ENCODE results near the gene SLC2A4.

The SLC2A4 gene

DNA sequence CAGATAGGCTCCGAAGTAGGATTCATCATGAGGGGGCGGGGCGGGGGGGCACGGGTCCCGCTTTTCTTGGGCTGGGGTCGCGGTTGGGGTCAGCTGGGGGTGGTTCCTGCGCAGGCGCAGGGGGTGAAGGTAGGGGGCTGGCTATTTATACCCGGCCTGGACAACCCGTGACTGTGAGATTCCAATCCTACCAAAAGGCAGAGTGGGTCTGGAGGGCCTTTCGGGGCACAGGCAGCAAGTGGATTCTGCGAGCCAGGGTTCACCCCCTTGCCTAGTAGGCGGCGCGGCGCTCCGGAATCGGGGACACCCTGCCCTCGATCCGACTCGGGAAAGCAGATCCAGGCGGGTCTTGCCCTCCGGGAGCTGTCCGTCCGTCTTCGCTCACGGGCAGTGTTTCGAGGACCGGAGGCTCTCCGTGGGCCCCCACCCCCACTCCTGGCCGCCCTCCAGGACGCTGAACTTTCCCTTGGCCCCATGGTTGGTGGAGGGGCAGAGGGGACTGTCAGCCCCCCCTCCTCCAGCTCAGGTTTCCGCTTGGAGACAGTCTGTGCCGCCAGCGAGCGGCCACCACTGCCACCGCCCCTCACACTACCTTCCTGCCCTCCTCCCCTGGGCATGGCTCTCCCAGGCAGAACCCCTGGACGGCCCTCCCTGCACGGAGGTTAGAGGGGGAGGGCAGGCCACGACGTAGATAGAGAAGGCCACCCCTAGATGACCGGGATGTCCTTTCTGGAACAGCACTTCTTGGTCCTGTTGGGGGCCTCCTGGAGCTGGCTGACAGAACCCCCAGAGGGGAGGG, 634 bp downstream of the SLC2A4 start:
- Histone ChIP-seq H3K9me3 (ENCODE audit: control insufficient read depth, low read length) (no peaks in the 10 kb centered on the region), H3K36me3 (ENCODE audit: control insufficient read depth, insufficient read depth, low read length) (no peaks in the 10 kb centered on the region), H3K4me1 (ENCODE audit: control insufficient read depth, insufficient read depth, low read length, poor library complexity, severe bottlenecking) (peaks cover 3% of the 10 kb centered on the region), H3K4me3 (ENCODE audit: extremely low read depth, insufficient read depth, low read length, poor library complexity, severe bottlenecking) (peak overlapping the region; percentile 46), H3K27ac (ENCODE audit: low read depth, low read length, severe bottlenecking) (no peak overlapping the region)
- 2 to 6% methylated on average over 27 to 30 of the region's 43 CpGs for WGBS, 2 experiments (ENCODE audit: insufficient coverage in 2 of 2)

DNA sequence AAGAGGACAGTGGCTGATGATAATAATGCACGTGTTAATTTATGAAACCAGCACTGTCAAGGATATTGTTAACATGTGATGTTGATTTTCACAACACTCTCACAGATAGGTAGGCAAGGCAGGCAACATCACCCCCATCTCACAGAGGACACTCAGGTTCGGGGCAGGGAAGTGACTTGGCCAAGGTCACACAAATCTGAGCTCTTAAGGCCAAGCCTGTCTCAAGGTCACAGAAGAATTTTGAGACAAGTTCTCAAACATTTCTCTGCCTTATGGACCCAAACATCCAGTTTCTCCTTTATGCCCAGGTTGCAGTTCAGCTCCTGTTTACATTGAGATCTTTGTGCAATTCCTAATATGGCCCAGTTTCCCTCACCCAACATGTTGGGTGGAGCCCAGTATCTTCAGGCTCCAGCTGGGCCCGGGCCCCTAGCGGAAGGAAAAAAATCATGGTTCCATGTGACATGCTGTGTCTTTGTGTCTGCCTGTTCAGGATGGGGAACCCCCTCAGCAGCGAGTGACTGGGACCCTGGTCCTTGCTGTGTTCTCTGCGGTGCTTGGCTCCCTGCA, 1.3 kb downstream of the SLC2A4 start:
- H3K4me1 ChIP-seq (ENCODE audit: control insufficient read depth, insufficient read depth, low read length, poor library complexity, severe bottlenecking) = peaks cover 3% of the 10 kb centered on the region

GRCh38 chr17:7283471-7284216, 2.1 kb downstream of the SLC2A4 start:
- no peak overlapping the region for H3K4me3 ChIP-seq (ENCODE audit: extremely low read depth, insufficient read depth, low read length, poor library complexity, severe bottlenecking)
- no peaks in the 10 kb centered on the region for H3K9me3 ChIP-seq (ENCODE audit: control insufficient read depth, low read length)
- no peaks in the 10 kb centered on the region for H3K36me3 ChIP-seq (ENCODE audit: control insufficient read depth, insufficient read depth, low read length)
- H3K4me1 ChIP-seq (ENCODE audit: control insufficient read depth, insufficient read depth, low read length, poor library complexity, severe bottlenecking) = peaks cover 3% of the 10 kb centered on the region
- WGBS, 2 experiments (ENCODE audit: insufficient coverage in 2 of 2) = 90 to 96% methylated on average over 5 to 17 of the region's 18 CpGs
- no peak overlapping the region for H3K27ac ChIP-seq (ENCODE audit: low read depth, low read length, severe bottlenecking)

More for the DNA sequence above, 1.3 kb downstream of the SLC2A4 start:
- no peak overlapping the region for H3K27ac ChIP-seq (ENCODE audit: low read depth, low read length, severe bottlenecking)
- no peaks in the 10 kb centered on the region for H3K36me3 ChIP-seq (ENCODE audit: control insufficient read depth, insufficient read depth, low read length)
- peak overlapping the region; percentile 46 for H3K4me3 ChIP-seq (ENCODE audit: extremely low read depth, insufficient read depth, low read length, poor library complexity, severe bottlenecking)
- 89 to 98% methylated on average over 5 to 6 of the region's 6 CpGs for WGBS, 2 experiments (ENCODE audit: insufficient coverage in 2 of 2)
- no peaks in the 10 kb centered on the region for H3K9me3 ChIP-seq (ENCODE audit: control insufficient read depth, low read length)

DNA sequence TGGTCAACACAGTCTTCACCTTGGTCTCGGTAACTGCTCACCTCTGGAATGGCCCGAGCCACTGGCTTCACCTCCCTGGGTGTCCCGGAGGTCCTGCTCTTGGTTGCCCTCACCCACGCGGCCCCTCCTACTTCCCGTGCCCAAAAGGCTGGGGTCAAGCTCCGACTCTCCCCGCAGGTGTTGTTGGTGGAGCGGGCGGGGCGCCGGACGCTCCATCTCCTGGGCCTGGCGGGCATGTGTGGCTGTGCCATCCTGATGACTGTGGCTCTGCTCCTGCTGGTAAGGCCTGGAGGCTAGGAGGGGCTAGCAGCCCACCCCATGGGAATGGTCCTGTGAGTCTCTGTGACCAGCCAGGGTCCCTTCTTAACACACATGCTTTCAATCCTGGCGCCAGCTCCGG, 3.4 kb downstream of the SLC2A4 start:
- Histone ChIP-seq H3K36me3 (ENCODE audit: control insufficient read depth, insufficient read depth, low read length) (no peaks in the 10 kb centered on the region), H3K4me1 (ENCODE audit: control insufficient read depth, insufficient read depth, low read length, poor library complexity, severe bottlenecking) (peaks cover 3% of the 10 kb centered on the region), H3K27ac (ENCODE audit: low read depth, low read length, severe bottlenecking) (no peak overlapping the region), H3K4me3 (ENCODE audit: extremely low read depth, insufficient read depth, low read length, poor library complexity, severe bottlenecking) (no peak overlapping the region), H3K9me3 (ENCODE audit: control insufficient read depth, low read length) (no peaks in the 10 kb centered on the region)
- WGBS, 2 experiments (ENCODE audit: insufficient coverage in 2 of 2) = 92 to 93% methylated on average over 7 to 16 of the region's 16 CpGs

GRCh38 chr17:7285679-7286078, 4.2 kb downstream of the SLC2A4 start:
- Histone ChIP-seq H3K4me1 (ENCODE audit: control insufficient read depth, insufficient read depth, low read length, poor library complexity, severe bottlenecking) (peaks cover 3% of the 10 kb centered on the region), H3K4me3 (ENCODE audit: extremely low read depth, insufficient read depth, low read length, poor library complexity, severe bottlenecking) (no peak overlapping the region), H3K27ac (ENCODE audit: low read depth, low read length, severe bottlenecking) (no peak overlapping the region), H3K36me3 (ENCODE audit: control insufficient read depth, insufficient read depth, low read length) (no peaks in the 10 kb centered on the region), H3K9me3 (ENCODE audit: control insufficient read depth, low read length) (no peaks in the 10 kb centered on the region)
- WGBS, 2 experiments (ENCODE audit: insufficient coverage in 2 of 2) = 94 to 96% methylated on average over 10 of the region's 12 CpGs

DNA sequence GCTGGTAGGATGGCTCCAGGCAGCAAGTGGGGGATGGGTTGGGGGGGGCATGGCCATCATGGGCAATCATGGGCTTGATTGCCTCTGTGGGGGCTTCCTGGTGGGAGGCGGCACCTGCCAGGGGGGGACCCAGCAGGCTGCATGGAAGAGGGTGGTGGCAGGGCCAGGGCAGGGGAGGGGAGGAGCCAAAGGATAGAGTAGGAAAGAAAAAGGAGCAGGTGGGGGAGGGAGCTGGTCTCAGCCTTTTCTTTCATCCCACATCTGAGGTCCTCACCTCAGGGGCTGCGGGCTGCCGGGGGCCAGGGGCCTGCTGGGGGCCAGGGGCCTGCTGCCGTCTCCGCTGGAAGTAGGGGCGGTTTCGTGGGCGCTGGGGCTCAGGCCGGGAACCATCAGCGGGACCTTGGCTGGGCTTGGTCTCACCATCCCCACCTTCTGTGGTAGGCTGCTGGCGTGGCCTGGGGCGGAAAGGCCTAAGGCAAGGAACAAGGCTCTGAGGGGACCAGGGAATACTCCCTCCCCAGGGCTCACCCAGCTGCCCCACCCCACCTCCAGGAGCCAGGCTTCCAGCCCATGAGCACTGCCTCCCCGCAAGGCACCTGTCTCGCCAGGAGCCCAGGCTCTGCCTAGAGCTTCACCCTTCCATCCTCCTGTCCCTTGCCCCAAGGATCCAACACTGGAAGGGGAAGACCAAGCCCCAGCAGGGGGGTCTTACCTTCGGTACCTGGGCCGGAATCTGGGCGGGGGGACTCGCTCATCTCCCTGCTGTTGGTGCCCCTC, 7.9 kb downstream of the SLC2A4 start:
- Histone ChIP-seq H3K9me3 (ENCODE audit: control insufficient read depth, low read length) (no peaks in the 10 kb centered on the region), H3K36me3 (ENCODE audit: control insufficient read depth, insufficient read depth, low read length) (no peaks in the 10 kb centered on the region), H3K27ac (ENCODE audit: low read depth, low read length, severe bottlenecking) (no peak overlapping the region), H3K4me1 (ENCODE audit: control insufficient read depth, insufficient read depth, low read length, poor library complexity, severe bottlenecking) (no peaks in the 10 kb centered on the region), H3K4me3 (ENCODE audit: extremely low read depth, insufficient read depth, low read length, poor library complexity, severe bottlenecking) (no peak overlapping the region)
- 88 to 90% methylated on average over 9 to 14 of the region's 18 CpGs for WGBS, 2 experiments (ENCODE audit: insufficient coverage in 2 of 2)

GRCh38 chr17:7290166-7290565, 8.6 kb downstream of the SLC2A4 start:
- no peak overlapping the region for H3K4me3 ChIP-seq (ENCODE audit: extremely low read depth, insufficient read depth, low read length, poor library complexity, severe bottlenecking)
- H3K36me3 ChIP-seq (ENCODE audit: control insufficient read depth, insufficient read depth, low read length) = no peaks in the 10 kb centered on the region
- no peaks in the 10 kb centered on the region for H3K9me3 ChIP-seq (ENCODE audit: control insufficient read depth, low read length)
- H3K27ac ChIP-seq (ENCODE audit: low read depth, low read length, severe bottlenecking) = no peak overlapping the region
- 93 to 98% methylated on average over 9 to 18 of the region's 19 CpGs for WGBS, 2 experiments (ENCODE audit: insufficient coverage in 2 of 2)
- no peaks in the 10 kb centered on the region for H3K4me1 ChIP-seq (ENCODE audit: control insufficient read depth, insufficient read depth, low read length, poor library complexity, severe bottlenecking)

DNA sequence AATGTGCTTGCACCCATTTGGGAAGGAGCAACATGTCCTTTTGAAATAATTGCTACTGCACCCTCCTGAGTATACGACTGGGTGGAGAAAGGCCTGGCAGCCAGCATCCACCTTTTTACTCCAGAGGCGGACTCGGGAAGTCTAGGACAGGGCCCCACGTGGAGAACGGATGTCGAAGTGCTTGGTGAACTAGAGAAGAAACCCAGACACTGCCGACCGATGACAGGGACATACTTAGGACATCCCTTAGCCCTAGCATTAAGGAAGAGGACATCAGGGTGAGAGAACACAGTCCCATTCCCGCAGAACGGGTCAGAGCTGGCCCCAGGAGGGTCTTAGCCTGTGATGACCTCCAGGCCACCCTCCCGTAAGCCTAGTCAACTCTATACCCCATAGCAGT, 9.2 kb downstream of the SLC2A4 start:
- whole genome bisulfite sequencing, 2 experiments (ENCODE audit: insufficient coverage in 2 of 2) = 92 to 93% methylated on average over 9 to 11 of the region's 11 CpGs
- Histone ChIP-seq H3K9me3 (ENCODE audit: control insufficient read depth, low read length) (no peaks in the 10 kb centered on the region), H3K4me3 (ENCODE audit: extremely low read depth, insufficient read depth, low read length, poor library complexity, severe bottlenecking) (no peak overlapping the region)

GRCh38 chr17:7292194-7292593, 10.7 kb downstream of the SLC2A4 start:
- H3K4me3 ChIP-seq (ENCODE audit: extremely low read depth, insufficient read depth, low read length, poor library complexity, severe bottlenecking) = no peak overlapping the region
- no peaks in the 10 kb centered on the region for H3K36me3 ChIP-seq (ENCODE audit: control insufficient read depth, insufficient read depth, low read length)
- no peak overlapping the region for H3K27ac ChIP-seq (ENCODE audit: low read depth, low read length, severe bottlenecking)
- no peaks in the 10 kb centered on the region for H3K4me1 ChIP-seq (ENCODE audit: control insufficient read depth, insufficient read depth, low read length, poor library complexity, severe bottlenecking)
- H3K9me3 ChIP-seq (ENCODE audit: control insufficient read depth, low read length) = no peaks in the 10 kb centered on the region
- WGBS, 2 experiments (ENCODE audit: insufficient coverage in 2 of 2) = 100% methylated on average over 1 of the region's 2 CpGs; no CpG with 5 or more reads in 1 of the 2 experiments

More for the DNA sequence above, 9.2 kb downstream of the SLC2A4 start:
- H3K36me3 ChIP-seq (ENCODE audit: control insufficient read depth, insufficient read depth, low read length) = no peaks in the 10 kb centered on the region
- H3K27ac ChIP-seq (ENCODE audit: low read depth, low read length, severe bottlenecking) = no peak overlapping the region
- no peaks in the 10 kb centered on the region for H3K4me1 ChIP-seq (ENCODE audit: control insufficient read depth, insufficient read depth, low read length, poor library complexity, severe bottlenecking)

DNA sequence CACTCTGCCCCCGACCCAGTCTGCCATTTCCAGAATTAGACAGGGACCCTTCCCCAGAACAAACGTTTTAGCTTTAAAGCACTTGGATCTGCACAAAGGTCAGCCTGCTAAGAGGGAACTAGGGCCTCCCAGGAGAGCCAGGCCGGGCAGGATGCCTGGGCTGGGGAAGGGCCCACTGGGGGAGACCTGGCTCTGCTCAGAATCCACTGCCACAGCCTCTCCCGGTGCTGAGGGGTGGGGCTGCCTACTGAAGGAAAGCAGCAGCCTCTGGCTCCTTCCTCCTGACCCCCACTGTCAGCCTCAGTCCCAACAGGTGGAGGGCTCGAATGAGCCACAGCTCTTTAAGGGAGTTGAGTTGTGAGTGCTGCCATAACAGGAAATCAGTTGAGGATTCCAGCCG, 11.2 kb downstream of the SLC2A4 start:
- Histone ChIP-seq H3K36me3 (ENCODE audit: control insufficient read depth, insufficient read depth, low read length) (no peaks in the 10 kb centered on the region), H3K4me3 (ENCODE audit: extremely low read depth, insufficient read depth, low read length, poor library complexity, severe bottlenecking) (no peak overlapping the region), H3K9me3 (ENCODE audit: control insufficient read depth, low read length) (no peaks in the 10 kb centered on the region), H3K27ac (ENCODE audit: low read depth, low read length, severe bottlenecking) (no peak overlapping the region), H3K4me1 (ENCODE audit: control insufficient read depth, insufficient read depth, low read length, poor library complexity, severe bottlenecking) (no peaks in the 10 kb centered on the region)
- 50 to 66% methylated on average over 2 to 3 of the region's 6 CpGs for WGBS, 2 experiments (ENCODE audit: insufficient coverage in 2 of 2)

All from mesodermal cell (in vitro differentiated cells).